Lower leg skin (tissue), 4 donors: ENCODE measurements around the gene FTL. TPM values are rescaled to one million over a fixed set of nuclear protein-coding genes. Genes with fewer than 3 reads are reported as not detected.
A peak's percentile ranks its signal among the peaks of the same experiment; 100 is the strongest.

Experiments
- DNase-seq, 2 donors: peaks; one replicate each; pipeline ENCODE4 v3.0.0-alpha.2; 2019; ENCODE audit warnings: low spot score in 2 of 2
- H3K4me3 ChIP-seq: fragments of 200-600 bp; sonication (generic); 2 replicates; pipeline ENCODE4 v1.5.1; 2017; ENCODE audit warnings: mild to moderate bottlenecking, low read depth; ENCODE audit not compliant: poor library complexity, severe bottlenecking
- CTCF ChIP-seq, 3 donors: fragments of 450-650 bp; IDR thresholded peaks; one replicate each; pipeline ENCODE4 v1.5.1; 2016; ENCODE audit warnings: antibody characterized with exemption in 3 of 3, mild to moderate bottlenecking in 3 of 3, moderate library complexity in 2 of 3
- POLR2A ChIP-seq, 2 donors: fragments of 450-650 bp; IDR thresholded peaks; one replicate each; pipeline ENCODE4 v1.6.1; 2016 to 2017; ENCODE audit warnings: antibody characterized with exemption in 2 of 2, mild to moderate bottlenecking in 1 of 2, moderate library complexity in 1 of 2
- WGBS, 2 donors: methylation state at CpG; one replicate each; pipeline ENCODE4 v1.1.5; 2018; 5-methylcytosine and 5-hydroxymethylcytosine counted together
- intact Hi-C: fragments of 100-400 bp; cut with DNase I; formaldehyde crosslinking; loops from one replicate; pipeline ENCODE4 v1.15.0; 2023; ENCODE audit warnings: low total_unique reads
- total RNA-seq, 4 donors: library from RNA; depleted of rRNA; stranded (reverse); fragments of >200 nt; gene quantifications; one replicate each; pipeline ENCODE4 v1.1.0, GENCODE V29; 2016

The FTL gene
- total RNA-seq, 4 donors from 2014 or later = 1,012 to 1,617 (median 1,174) TPM

GRCh38 chr19:48970923-48971395 is 5.8 kb downstream of the FTL start:
- WGBS, 2 donors = 28 to 29% methylated on average over 17 to 18 of the region's 19 CpGs
- H3K4me3 ChIP-seq = no peak overlapping the region
- DNase-seq = peak; percentile 51 to 95
- intact Hi-C loops = no loop called here
- no peak for TF ChIP-seq POLR2A (IDR thresholded peaks at IDR 0.05)
- peak in 1 of 3 donors; percentile 77 for TF ChIP-seq CTCF (IDR thresholded peaks at IDR 0.05)

- DNase-seq = no peak
- no peak for TF ChIP-seq CTCF (IDR thresholded peaks at IDR 0.05)
- WGBS, 2 donors = 88 to 91% methylated on average over 13 of the region's 13 CpGs
- H3K4me3 ChIP-seq = no peak overlapping the region
- intact Hi-C loops = no loop called here
These were observed 11.1 kb downstream of the FTL start for GRCh38 chr19:48975947-48976847.

- 71 to 79% methylated on average over 2 of the region's 2 CpGs for WGBS, 2 donors
- TF ChIP-seq POLR2A (IDR thresholded peaks at IDR 0.05) (no peak), CTCF (IDR thresholded peaks at IDR 0.05) (no peak)
- no peak overlapping the region for H3K4me3 ChIP-seq
- no peak for DNase-seq
- intact Hi-C loops = no loop called here
These were observed 12.0 kb downstream of the FTL start for GRCh38 chr19:48977061-48977460.

- H3K4me3 ChIP-seq = no peak overlapping the region
- intact Hi-C loops = no loop called here
- WGBS, 2 donors = 87 to 97% methylated on average over 9 of the region's 9 CpGs
- TF ChIP-seq CTCF (IDR thresholded peaks at IDR 0.05) (no peak), POLR2A (IDR thresholded peaks at IDR 0.05) (no peak)
- no peak for DNase-seq
These were observed 17.2 kb downstream of the FTL start for GRCh38 chr19:48982280-48982679.

- TF ChIP-seq CTCF (IDR thresholded peaks at IDR 0.05) = no peak
- no peak for TF ChIP-seq POLR2A (IDR thresholded peaks at IDR 0.05)
- no peak for DNase-seq
- 91 to 94% methylated on average over 13 of the region's 13 CpGs for WGBS, 2 donors
- intact Hi-C loops = no loop called here
- H3K4me3 ChIP-seq = no peak overlapping the region
These were observed 20.6 kb downstream of the FTL start for GRCh38 chr19:48985711-48986110.
